Stimulated activated CD4-positive, alpha-beta T cell treated with anti-CD3 and anti-CD28 coated beads, Interleukin-12 subunit alpha, Interleukin-12 subunit beta, amount 100 ng/mL, for 48 hours (primary cell): ENCODE results near the gene RAB33B.
"Not testable (repeated sequence)": the region's sequence is repeated elsewhere in the genome, so short reads cannot be mapped to it uniquely, and the experiment has no call there.

Experiments used
- DNase-seq, 3 donors: peaks; one replicate each; pipeline ENCODE4 v3.0.0-alpha.2; 2020; ENCODE audit warnings: low read depth in 2 of 3, low spot score in 1 of 3

RAB33B gene

DNA sequence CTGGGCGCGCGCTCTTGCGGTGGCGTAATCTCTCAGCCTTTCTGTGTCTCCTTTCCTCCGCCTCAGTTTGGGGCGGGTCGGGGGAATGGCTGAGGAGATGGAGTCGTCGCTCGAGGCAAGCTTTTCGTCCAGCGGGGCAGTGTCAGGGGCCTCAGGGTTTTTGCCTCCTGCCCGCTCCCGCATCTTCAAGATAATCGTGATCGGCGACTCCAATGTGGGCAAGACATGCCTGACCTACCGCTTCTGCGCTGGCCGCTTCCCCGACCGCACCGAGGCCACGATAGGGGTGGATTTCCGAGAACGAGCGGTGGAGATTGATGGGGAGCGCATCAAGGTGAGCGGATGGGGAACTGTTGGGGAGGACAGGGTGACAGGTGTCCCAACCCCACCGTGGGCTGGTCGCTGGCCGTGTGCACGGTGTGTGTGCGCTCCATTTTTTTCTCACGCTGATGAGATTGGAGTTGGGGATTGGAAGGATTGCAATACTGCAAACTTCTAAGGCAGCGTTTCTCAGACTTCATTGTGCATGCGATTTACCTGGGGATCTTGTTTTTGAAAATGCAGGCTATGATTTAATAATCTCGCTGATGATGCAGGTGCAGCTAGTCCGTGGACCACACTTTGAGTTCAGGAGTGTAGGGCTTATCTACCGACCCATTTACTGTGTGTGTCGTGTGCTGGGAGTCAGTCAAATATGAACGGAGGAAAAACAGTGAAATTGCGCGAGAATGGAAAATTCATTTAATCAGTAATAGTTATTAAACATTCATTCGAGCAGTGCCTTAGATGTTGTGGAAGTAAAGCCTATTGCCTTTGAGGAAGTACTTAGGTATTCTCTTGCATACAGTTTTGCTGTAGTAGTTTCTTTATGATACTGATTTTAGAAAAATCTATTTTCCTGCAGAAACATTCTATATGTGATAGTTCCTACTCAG lies at the start of gene RAB33B:
RAB33B (plus strand) TSS at position 11 of the 935 bp plus-strand sequence; CDS start at position 86, 75 bp downstream.
- DNase-seq = no peak

DNA sequence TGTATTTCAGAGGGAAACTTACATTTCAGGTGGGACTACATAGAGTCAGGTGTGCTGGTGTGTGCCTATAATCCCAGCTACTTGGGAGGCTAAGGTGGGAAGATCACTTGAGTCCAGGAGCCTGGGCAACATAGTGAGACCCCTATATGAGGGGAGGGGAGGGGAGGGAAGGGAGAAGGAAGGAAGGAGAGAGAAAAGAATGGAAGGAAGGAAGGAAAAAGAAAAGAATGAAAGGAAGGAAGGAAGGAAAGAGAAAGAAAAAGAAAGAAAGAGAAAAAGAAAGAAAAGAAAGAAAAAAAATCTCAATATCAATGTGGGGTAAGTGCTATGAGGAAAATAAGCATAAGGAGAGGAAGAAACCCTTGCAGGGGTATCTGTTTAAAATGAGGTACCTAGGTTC lies 43.6 kb upstream of the RAB33B start:
- no peak for DNase-seq

DNA sequence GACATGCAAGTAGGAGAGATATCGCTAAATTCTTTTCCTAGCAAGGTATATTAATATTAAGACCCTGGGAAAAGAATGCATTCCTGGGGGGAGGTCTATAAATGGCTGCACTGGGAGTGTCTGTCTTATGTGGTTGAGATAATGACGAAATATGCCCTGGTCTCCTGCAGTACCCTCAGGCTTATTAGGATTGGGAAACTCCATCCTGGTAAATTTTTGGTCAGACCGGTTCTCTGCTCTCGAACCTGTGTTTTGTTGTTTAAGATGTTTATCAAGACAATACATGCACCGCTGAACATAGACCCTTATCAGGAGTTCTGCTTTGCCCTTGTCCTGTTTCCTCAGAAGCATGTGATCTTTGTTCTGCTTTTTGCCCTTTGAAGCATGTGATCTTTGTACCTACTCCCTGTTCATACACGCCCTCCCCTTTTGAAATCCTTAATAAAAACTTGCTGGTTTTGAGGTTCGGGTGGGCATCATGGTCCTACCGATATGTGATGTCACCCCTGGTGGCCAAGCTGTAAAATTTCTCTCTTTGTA lies 39.2 kb upstream of the RAB33B start:
- not testable (repeated sequence) for DNase-seq

DNA sequence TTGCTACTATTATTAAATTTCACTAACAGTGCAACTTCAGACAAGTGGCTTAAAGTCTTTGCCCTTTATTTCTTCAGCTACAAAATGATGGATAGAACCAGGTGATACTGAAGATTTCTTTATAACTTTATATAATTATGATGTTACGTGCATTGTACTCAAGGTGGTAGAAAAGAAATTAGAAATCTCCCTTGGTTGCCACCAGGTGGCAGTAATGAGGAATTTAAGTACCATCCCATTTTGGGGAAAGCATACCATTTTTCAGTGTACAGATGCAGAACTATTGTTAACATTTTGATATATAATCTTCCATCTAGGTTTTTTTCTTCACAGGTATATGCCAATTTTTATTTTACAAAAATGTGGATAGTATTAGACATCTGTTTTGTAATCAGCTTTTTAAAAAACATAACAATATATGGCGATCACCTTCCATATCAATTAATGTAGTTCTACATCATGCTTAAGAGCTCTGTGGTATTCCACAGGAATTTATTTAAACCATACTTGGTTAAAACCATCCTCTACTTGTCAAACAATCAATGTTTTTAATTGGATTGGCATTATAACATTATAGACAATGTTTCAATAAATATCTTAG lies 37.7 kb upstream of the RAB33B start:
- peak in 1 of 3 donors; percentile 19 for DNase-seq

DNA sequence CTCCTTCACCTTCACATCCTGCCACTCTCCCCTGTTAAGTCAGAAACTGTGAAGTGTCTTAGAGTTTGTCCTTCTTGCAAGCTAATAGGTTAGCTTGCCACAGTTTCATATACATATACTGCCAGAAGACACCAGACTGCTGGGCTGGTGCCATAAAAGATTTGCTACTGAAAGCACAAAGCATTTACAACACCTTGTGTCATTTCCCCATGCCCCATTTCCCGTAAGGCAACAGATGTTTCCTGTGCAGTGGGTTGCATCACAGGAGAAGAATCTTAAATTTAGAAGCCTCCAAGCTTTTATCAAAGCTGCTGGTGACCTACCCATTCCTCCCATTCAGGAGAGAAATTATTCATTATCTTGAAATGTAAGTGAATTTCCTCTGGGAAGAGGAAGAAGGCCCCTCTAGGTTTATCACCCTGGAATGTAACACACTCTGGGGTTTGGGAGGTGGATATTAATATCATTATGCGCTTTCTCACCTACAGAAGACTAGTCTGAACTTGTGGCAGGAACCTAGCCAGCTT lies 34.5 kb upstream of the RAB33B start:
- no peak for DNase-seq

DNA sequence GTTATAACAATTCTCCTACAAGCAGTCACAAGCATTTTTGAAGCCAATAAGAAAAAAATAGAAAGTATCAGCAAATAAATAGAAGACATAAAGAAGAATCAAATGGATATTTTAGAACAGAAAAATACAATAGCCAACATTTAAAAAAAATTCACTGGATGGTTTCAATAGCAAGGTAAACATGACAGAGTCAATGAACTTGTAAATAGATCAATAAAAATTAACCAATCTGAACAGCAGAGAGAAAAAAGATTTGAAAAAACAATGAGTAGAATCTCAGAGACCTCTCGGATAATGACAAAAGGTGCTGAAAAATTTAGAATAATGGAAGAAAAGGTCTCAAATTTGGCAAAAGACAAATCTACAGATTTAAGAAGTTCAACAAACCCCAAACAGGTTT lies 33.3 kb upstream of the RAB33B start:
- DNase-seq = no peak

DNA sequence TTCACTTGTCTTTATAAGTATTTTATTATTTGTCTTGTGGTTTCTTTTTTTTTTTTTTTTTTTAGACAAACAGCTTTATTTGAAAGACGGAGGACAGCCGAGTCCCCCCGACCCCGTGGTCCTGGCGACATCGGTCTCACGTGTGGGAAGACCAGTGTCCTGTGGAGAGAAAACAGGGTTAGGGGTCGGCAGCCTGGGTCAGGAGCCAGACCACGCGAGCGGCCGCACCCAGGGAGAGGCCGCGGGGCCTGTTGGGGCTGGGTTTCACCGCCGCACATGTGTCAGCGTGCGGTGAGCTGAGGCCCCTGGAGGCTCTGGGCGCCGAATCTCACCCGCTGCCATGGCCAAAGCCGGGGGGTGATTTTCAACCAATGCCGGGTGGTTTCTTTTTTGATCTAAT lies 17.8 kb upstream of the RAB33B start:
- DNase-seq = no peak

DNA sequence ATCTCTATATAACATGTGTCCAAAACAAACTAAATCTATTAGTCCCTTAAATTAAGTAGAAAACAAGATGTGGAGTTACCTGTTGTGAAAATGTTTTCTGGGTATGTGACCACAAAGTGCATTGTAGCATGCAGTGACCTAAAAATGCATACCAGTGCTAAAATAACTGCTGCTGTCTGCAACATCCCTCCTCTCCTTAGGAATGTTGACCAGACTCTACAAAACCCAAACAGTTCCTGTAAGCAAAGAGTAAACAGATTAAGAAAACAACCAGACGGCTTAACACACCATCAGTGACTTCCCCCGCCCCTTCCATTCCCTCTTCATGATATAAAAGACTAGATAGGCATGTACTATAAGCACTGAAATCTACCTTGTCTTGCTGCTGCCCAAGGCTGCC lies 15.8 kb upstream of the RAB33B start:
- DNase-seq = no peak

DNA sequence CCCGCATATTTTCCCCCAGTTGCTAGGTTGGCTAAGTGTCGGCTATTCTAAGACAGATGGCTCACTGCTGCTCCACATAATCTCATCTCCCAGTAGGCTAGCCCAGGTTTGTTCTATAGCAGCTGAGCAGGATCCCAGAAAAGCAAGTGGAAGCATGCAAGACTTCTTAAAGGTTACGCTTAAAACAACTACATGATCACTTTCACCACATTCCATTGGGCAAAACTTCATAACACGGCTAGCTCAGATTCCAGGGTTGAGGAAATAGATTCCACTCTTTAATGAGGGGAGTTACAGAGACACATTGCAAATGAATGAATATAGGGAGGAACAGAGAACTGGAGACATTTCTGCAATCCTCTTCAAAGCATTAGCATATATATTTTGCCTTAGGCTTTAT lies 12.9 kb upstream of the RAB33B start:
- no peak for DNase-seq

DNA sequence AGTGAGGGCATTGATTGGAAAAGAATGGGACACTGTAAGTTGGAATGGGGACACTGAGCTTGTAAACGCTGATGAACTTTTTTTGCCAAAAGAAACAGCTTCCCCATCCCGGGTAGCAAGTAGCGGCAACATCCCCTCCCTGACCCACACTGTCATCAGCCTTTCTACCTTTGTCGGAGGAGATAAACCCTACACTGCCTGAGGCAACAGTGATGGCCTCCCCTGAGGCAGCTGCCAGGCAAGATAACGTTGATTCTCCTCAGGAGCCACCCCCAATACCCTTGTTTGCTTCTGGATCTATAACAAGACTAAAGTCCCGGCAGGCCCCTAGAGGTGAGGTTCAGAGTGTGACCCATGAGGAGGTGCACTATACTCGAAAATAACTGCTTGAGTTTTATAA lies 10.3 kb upstream of the RAB33B start:
- no peak for DNase-seq

DNA sequence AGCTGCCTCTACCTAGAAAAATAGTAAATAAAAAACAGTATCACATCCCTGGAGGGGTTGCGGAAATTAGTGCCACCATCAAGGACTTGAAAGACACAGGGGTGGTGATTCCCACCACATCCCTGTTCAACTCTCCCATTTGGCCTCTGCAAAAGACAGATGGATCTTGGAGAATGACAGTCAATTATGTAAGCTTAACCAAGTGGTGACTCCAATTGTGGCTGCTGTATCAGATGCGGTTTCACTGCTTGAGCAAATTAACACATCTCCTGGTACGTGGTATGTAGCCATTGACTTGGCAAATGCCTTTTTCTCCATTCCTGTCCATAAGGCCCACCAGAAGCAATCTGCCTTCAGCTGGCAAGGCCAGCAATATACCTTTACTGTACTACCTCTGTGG lies 9.0 kb upstream of the RAB33B start:
- DNase-seq = not testable (repeated sequence)

DNA sequence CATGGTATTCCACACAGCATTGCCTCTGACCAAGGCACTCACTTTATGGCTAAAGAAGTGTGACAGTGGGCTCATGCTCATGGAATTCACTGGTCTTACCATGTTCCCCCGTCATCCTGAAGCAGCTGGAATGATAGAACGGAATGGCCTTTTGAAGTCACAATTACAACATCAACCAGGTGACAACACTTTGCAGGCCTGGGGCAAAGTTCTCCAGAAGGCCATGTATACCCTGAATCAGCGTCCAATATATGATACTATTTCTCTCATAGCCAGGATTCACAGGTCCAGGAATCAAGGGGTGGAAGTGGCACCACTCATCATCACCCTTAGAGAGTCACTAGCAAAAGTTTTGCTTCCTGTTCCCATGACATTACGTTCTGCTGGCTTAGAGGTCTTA lies 6.8 kb upstream of the RAB33B start:
- not testable (repeated sequence) for DNase-seq

DNA sequence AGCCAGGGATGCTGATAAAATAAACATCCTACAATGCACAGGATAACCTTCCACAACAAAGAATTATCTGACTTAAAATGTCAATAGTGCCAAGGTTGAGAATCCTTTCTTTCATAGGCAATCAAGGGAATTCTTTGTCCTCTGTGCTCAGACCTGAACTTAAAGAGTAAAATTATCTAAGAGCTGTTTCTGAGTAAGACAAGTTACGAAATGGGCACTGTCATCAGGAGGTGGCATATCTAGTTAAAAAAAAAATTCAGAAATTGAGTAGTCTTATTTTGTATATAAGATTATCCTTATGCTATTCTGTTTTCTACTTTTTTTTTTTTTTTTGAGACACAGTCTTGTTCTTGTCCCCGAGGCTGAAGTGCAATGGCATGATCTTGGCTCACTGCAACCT lies 3.3 kb upstream of the RAB33B start:
- DNase-seq = no peak

DNA sequence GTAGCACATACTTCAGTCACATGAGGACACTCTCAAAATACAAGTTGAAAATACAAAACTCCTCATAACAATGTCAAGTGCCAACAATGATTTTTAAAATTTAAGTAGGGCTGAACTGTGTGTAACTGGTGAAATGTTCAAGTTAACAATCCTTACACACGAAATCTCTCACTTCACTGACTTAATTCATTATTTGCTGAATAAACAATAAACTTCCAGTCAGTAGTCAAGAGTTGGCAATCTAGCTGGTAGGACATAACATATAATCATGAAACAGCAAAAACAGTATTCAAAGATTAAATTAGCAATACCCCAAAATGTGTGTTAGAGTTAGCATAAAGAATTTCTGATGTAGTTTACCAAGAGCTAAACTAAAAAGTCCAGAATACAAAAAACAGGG lies 1.9 kb upstream of the RAB33B start:
- no peak for DNase-seq

DNA sequence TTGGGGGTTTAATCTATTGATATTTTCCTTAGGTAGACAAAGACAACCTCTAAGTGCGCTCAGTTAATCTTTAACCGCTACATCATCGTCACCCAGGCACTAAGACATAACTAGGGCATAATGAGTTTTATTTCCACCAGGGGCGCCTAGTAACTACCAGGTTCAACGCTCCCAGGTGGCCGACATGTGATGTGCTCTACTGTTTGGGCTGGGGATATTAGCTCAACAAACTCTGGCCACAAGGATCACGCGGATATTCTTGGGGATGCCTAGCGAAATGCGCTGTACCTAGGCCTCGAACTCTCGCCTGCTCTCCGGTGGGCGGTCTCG lies 915 bp upstream of the RAB33B start:
- DNase-seq = peak in 1 of 3 donors; percentile 65

DNA sequence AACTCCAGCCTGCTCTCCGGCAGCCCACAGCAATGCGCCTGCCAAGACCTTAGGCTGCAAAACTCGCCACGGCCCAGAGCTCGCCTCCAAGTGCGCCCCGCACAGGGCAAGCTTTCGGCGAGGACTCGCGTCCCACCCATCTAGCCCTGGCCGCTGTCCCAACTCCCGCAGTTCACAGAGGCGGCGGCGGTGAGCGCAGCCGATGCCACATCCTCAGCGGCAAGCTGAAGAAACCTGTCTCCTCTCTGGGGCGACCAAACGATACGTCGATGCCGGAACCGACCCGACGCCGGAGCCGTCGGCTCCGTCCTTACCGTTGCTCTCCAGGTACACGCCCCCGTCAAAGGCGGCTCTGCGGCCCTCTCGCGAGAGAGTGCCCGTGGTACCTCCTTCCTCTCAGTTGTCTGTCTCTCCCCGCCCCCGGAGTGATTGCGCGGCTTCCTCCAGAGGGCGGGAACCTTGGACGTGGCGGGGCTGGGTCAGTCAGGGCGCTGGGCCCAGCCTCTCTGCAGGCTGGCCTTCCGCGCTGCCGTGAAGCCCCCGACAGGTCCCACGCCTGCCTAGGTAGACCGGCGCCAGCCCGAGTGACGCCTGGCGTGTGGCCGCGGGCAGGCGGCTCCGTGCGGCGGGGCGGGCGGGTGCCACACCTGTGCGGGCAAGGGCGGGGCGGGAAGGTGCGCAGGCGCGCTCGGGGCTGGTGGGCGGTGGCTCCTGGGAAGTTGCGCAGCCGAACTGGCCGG lies 380 bp upstream of the RAB33B start:
- DNase-seq = peak; percentile 93 to 95 (median 95)

DNA sequence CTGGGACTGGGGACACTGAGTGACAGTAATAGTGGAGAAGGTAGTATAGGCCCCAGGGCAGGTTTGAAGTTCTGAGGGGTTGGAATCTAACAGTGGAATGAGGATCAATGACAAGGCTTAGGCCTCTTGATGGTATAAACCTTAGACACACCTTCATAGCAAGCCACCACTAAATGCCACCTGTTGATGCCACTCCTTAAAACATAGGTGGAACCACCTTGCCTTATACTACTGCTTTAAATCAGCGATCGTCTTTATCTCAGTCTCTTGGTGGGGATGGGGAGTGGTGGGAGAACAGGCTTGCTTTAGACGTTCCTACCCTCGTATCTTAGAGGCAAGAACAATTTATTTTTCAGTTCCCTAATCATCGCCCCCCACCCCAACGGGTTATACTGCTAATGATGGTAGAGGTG lies 1.2 kb downstream of the RAB33B start:
- no peak for DNase-seq

DNA sequence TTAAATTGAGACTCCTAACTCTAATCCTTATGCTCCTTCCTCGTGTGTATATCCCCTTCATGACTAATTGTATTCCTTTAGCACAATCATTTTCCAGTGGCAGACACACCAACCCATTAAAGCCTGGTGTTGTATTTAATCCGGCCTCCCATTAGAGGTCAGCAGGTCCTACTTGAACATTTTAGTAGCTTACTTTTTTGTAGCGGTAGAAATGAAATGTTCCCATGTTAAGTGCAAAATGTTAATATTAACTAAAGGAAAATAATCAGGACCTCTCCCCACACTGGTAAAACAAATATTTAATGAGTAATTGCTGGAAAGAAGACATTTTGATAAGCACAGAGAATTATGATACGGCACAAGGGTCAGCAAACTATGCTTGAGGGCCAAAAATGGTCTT lies 3.4 kb downstream of the RAB33B start:
- no peak for DNase-seq

DNA sequence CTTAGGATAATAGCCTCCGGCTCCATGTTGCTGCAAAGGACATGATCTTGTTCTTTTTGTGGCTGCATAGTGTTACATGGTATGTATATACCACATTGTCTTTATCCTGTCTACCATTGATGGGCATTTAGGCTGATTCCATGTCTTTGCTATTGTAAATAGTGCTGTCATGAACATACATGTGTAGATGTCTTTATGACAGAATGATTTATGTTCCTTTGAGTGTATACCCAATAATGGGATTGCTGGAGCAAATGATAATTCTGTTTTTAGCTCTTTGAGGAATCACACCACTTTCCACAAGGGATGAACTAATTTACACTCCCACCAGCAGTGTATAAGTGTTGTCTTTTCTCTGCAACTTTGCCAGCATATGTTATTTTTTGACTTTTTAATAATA lies 4.6 kb downstream of the RAB33B start:
- DNase-seq = no peak

DNA sequence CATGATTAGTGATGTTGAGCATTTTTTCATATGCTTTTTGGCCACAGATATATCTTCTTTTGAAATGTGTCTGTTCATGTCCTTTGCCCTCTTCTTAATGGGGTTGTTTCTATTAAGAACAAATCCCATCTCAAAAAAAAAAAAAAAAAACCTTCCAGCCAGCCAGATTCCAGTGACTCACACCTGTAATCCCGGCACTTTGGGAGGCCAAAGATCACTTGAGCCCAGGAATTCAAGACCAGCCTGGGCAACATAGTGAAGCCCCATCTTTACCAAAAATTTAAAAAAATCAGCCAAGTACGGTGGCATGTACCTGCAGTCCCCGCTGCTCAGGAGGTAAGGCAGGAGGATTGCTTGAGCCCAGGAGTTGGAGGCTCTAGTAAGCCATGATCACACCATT lies 5.1 kb downstream of the RAB33B start:
- no peak for DNase-seq

DNA sequence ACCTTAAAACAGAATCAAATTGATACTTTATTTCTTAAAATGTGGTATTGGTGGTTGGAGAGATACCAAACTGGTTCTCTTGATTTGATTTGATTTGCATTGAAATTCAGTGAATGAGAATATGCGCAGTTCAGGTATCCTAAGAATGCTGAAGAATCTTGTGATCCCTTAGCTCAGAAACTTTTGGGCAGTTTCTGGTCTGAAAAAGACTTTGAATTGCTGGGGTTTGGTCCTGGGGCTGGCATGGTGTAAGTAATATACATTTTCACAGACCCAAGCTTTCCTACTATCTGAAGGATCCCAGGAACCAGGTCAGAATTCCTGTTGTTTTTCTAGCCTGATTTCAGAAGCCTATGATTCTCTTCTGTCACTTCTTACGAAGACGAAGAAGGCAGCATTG lies 6.6 kb downstream of the RAB33B start:
- no peak for DNase-seq
